ENCODE measurements around the gene CD2. TPM values are rescaled to one million over a fixed set of nuclear protein-coding genes. Genes with fewer than 3 reads are reported as not detected.

Gene CD2, protein sequence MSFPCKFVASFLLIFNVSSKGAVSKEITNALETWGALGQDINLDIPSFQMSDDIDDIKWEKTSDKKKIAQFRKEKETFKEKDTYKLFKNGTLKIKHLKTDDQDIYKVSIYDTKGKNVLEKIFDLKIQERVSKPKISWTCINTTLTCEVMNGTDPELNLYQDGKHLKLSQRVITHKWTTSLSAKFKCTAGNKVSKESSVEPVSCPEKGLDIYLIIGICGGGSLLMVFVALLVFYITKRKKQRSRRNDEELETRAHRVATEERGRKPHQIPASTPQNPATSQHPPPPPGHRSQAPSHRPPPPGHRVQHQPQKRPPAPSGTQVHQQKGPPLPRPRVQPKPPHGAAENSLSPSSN
- total RNA-seq, result 10 to 100 TPM in 2 of 6 donors, 1 to 10 TPM in 4; 3.8 to 23.5 (median 7.9) TPM

DNA sequence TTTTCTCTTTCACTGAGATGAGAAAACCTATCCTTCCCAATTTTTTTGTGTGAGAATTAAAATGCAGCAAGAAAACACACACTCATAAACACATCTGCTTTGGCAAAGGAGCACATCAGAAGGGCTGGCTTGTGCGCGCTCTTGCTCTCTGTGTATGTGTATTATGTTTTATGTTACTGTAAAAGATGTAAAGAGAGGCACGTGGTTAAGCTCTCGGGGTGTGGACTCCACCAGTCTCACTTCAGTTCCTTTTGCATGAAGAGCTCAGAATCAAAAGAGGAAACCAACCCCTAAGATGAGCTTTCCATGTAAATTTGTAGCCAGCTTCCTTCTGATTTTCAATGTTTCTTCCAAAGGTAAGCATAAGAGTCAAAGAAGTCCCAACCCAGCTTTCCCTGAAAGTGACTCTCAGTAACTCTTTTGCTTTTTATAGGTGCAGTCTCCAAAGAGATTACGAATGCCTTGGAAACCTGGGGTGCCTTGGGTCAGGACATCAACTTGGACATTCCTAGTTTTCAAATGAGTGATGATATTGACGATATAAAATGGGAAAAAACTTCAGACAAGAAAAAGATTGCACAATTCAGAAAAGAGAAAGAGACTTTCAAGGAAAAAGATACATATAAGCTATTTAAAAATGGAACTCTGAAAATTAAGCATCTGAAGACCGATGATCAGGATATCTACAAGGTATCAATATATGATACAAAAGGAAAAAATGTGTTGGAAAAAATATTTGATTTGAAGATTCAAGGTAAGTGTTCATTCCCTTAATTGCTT is at the start of gene CD2:
Gene CD2, plus strand, starts transcription at position 233 of the 780 bp plus-strand sequence. Its CDS starts 63 bp downstream, at position 296.
- ATAC-seq (ENCODE audit: low FRiP score in 2 of 2) (peak in 1 of 2 donors; percentile 54), DNase-seq (peak in 1 of 2 donors; percentile 42)
- H3K4me3 ChIP-seq, result peak within 1 kb of the TSS in 3 of 4 donors; percentile 8 to 32 (median 26)
- WGBS, 2 donors, result 69 to 80% methylated on average over 7 of the region's 7 CpGs
- H3K36me3 ChIP-seq, result no peaks in the 10 kb centered on the region
- H3K27ac ChIP-seq, result peak within 1 kb of the TSS in 2 of 4 donors; percentile 52 to 62
- TF ChIP-seq, protein P1, sequence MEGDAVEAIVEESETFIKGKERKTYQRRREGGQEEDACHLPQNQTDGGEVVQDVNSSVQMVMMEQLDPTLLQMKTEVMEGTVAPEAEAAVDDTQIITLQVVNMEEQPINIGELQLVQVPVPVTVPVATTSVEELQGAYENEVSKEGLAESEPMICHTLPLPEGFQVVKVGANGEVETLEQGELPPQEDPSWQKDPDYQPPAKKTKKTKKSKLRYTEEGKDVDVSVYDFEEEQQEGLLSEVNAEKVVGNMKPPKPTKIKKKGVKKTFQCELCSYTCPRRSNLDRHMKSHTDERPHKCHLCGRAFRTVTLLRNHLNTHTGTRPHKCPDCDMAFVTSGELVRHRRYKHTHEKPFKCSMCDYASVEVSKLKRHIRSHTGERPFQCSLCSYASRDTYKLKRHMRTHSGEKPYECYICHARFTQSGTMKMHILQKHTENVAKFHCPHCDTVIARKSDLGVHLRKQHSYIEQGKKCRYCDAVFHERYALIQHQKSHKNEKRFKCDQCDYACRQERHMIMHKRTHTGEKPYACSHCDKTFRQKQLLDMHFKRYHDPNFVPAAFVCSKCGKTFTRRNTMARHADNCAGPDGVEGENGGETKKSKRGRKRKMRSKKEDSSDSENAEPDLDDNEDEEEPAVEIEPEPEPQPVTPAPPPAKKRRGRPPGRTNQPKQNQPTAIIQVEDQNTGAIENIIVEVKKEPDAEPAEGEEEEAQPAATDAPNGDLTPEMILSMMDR (IDR thresholded peaks at IDR 0.05), result no peak
- TF ChIP-seq EP300 (IDR thresholded peaks at IDR 0.05) (no peak), POLR2A (IDR thresholded peaks at IDR 0.05) (peak in 1 of 4 donors; percentile 67), POLR2AphosphoS5 (IDR thresholded peaks at IDR 0.05) (peak in 1 of 2 donors; percentile 15)
- peaks cover 0 to 4% (median 0%) of the 10 kb centered on the region in 4 donors for H3K4me1 ChIP-seq
- no peaks in the 10 kb centered on the region for H3K27me3 ChIP-seq
- peaks cover 0 to 3% (median under 1%) of the 10 kb centered on the region in 4 donors for H3K9me3 ChIP-seq

DNA sequence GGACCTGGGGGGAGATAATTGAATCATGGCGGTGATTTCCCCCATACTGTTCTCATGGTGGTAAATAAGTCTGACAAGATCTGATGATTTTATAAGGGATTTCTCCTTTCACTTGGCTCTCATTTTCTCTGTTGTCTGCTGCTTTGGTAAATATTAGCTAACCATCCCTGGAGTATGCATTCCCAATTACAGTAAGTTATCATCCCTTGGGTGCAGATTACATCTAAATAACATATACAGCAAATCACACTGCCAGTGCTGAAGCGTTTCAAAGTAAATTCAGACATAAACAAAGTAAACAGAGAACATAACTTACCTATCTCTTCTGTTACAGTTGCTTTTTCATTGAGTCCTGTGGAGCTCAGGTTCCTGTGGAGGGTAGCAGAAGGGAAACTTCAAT is 48.1 kb upstream of the CD2 start:
- H3K27me3 ChIP-seq, result no peaks in the 10 kb centered on the region
- no peak overlapping the region for H3K4me3 ChIP-seq
- H3K4me1 ChIP-seq, result peaks cover 0 to 9% (median 4%) of the 10 kb centered on the region in 4 donors
- WGBS, 2 donors, result 73 to 83% methylated on average over 2 of the region's 2 CpGs
- no peak overlapping the region for H3K27ac ChIP-seq
- no peaks in the 10 kb centered on the region for H3K36me3 ChIP-seq
- ATAC-seq (ENCODE audit: low FRiP score in 2 of 2) (no peak), DNase-seq (no peak)
- TF ChIP-seq, protein P1 (IDR thresholded peaks at IDR 0.05), result no peak
- no peak for TF ChIP-seq POLR2A (IDR thresholded peaks at IDR 0.05)
- TF ChIP-seq POLR2AphosphoS5 (IDR thresholded peaks at IDR 0.05), result no peak
- TF ChIP-seq EP300 (IDR thresholded peaks at IDR 0.05), result no peak
- H3K9me3 ChIP-seq, result no peaks in the 10 kb centered on the region

DNA sequence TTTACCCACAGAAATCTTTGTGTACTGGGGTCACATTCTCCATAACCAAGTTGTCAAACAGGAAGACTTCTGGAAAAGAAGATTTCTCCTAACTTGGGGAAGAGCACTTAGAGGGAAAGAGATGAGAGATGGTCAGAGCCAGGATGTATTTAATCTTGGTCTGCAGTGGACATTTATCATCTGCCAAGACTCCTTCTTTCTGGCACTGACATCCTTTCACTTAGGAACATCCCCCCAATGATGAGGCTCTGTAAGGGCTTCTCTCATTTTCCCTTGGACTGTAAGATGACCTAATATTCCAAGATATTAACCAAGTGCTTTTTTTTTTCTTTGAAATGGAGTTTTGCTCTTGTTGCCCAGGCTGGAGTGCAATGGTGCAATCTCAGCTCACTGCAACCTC is 47.4 kb upstream of the CD2 start:
- Histone ChIP-seq H3K36me3 (no peaks in the 10 kb centered on the region), H3K4me3 (no peak overlapping the region), H3K27ac (no peak overlapping the region), H3K9me3 (no peaks in the 10 kb centered on the region), H3K27me3 (no peaks in the 10 kb centered on the region), H3K4me1 (peaks cover 0 to 9% (median 4%) of the 10 kb centered on the region in 4 donors)
- DNase-seq (no peak), ATAC-seq (ENCODE audit: low FRiP score in 2 of 2) (no peak)
- TF ChIP-seq, protein P1 (IDR thresholded peaks at IDR 0.05), result no peak
- no peak for TF ChIP-seq POLR2A (IDR thresholded peaks at IDR 0.05)

DNA sequence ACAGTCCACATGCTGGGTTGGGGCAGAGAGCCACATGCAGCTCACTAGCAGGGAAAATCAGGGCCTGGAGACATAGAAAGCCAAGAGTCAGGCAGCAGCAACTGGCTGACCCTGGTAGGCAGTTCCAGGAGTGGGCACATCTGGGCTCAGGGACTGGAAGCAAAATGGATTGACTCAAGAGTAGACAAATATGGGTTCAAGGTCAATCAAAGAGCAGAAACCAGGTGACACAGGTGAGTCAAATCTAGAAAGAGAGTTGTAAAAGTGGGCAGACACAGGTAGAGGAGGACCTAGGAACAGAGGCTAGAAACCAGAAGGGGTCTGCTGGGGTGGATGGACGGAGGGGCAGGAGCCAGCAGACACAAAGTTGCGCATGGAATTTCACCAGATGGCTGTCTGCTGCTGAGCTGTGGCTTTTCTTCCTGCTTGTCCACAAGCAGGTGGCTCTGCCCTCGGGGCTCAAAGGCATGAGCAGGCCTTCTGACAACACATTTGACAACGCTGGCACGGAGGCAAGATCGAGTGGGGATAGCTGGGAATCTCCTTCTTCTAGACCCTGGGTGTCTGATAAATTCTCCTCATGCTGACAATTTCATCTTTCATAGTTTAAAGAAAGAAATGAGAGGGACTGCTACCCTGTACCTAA is 45.9 kb upstream of the CD2 start:
- TF ChIP-seq POLR2AphosphoS5 (IDR thresholded peaks at IDR 0.05) (no peak), EP300 (IDR thresholded peaks at IDR 0.05) (no peak), POLR2A (IDR thresholded peaks at IDR 0.05) (no peak)
- TF ChIP-seq, protein P1 (IDR thresholded peaks at IDR 0.05), result no peak
- Histone ChIP-seq H3K27me3 (no peaks in the 10 kb centered on the region), H3K4me3 (no peak overlapping the region), H3K27ac (no peak overlapping the region), H3K9me3 (no peaks in the 10 kb centered on the region), H3K36me3 (no peaks in the 10 kb centered on the region), H3K4me1 (peaks cover 0 to 9% (median 7%) of the 10 kb centered on the region in 4 donors)
- no peak for ATAC-seq (ENCODE audit: low FRiP score in 2 of 2)
- WGBS, 2 donors, result 78 to 79% methylated on average over 6 of the region's 6 CpGs
- DNase-seq, result no peak
